Trophoblast cell (in vitro differentiated cells and primary cell): ENCODE measurements around the gene ZNF157.
"Not testable (repeated sequence)": the region's sequence is repeated elsewhere in the genome, so short reads cannot be mapped to it uniquely, and the experiment has no call there.

Experiments used
- DNase-seq, 2 donors: peaks; one replicate each; pipeline ENCODE4 v3.0.0-alpha.2; 2016
- H2AFZ ChIP-seq: 2 replicates; pipeline ENCODE4 v1.6.1; 2013; ENCODE audit warnings: low read length, moderate library complexity, mild to moderate bottlenecking; ENCODE audit not compliant: insufficient read depth, poor library complexity
- H2AK5ac ChIP-seq: 2 replicates; pipeline ENCODE4 v1.6.1; 2013; ENCODE audit warnings: mild to moderate bottlenecking, low read length
- H2BK120ac ChIP-seq: 2 replicates; pipeline ENCODE4 v1.6.1; 2013; ENCODE audit warnings: low read length, mild to moderate bottlenecking, moderate library complexity; ENCODE audit not compliant: insufficient read depth, poor library complexity
- H2BK12ac ChIP-seq: 2 replicates; pipeline ENCODE4 v1.6.1; 2013; ENCODE audit warnings: mild to moderate bottlenecking, low read length, moderate library complexity
- H2BK5ac ChIP-seq: 2 replicates; pipeline ENCODE4 v1.6.1; 2013; ENCODE audit warnings: low read length, low read depth, moderate library complexity, mild to moderate bottlenecking; ENCODE audit not compliant: poor library complexity
- H3K14ac ChIP-seq: 2 replicates; pipeline ENCODE4 v1.6.1; 2013; ENCODE audit warnings: mild to moderate bottlenecking, low read length
- H3K18ac ChIP-seq: 2 replicates; pipeline ENCODE4 v1.6.1; 2013; ENCODE audit warnings: mild to moderate bottlenecking, low read length
- H3K23ac ChIP-seq: 2 replicates; pipeline ENCODE4 v1.6.1; 2013; ENCODE audit warnings: low read length
- H3K27ac ChIP-seq: 2 replicates; pipeline ENCODE4 v1.5.1; 2013; ENCODE audit warnings: low read depth, mild to moderate bottlenecking, inconsistent platforms, low read length, moderate library complexity
- H3K27me3 ChIP-seq: 2 replicates; pipeline ENCODE4 v1.6.1; 2013; ENCODE audit warnings: inconsistent platforms, mild to moderate bottlenecking, low read length, moderate library complexity; ENCODE audit not compliant: insufficient read depth
- H3K36me3 ChIP-seq, 2 experiments: 1 replicate in 1 of 2; 2 replicates in 1 of 2; pipeline ENCODE4 v1.6.1; 2013; ENCODE audit warnings: low read length in 2 of 2, mild to moderate bottlenecking in 2 of 2, moderate library complexity in 1 of 2; ENCODE audit not compliant: insufficient read depth in 2 of 2, control insufficient read depth in 1 of 2
- H3K4ac ChIP-seq: 2 replicates; pipeline ENCODE4 v1.6.1; 2013; ENCODE audit warnings: low read depth, mild to moderate bottlenecking, low read length, moderate library complexity
- H3K4me1 ChIP-seq, 2 experiments: 1 replicate in 1 of 2; 2 replicates in 1 of 2; pipeline ENCODE4 v1.6.1; 2013; ENCODE audit warnings: low read length in 2 of 2, mild to moderate bottlenecking in 2 of 2, moderate library complexity in 1 of 2; ENCODE audit not compliant: insufficient read depth in 2 of 2, control insufficient read depth in 1 of 2
- H3K4me2 ChIP-seq: 2 replicates; pipeline ENCODE4 v1.6.1; 2013; ENCODE audit warnings: inconsistent platforms, mild to moderate bottlenecking, low read length, moderate library complexity
- H3K4me3 ChIP-seq: 2 replicates; pipeline ENCODE4 v1.5.1; 2013; ENCODE audit warnings: mild to moderate bottlenecking, low read depth, low read length, inconsistent platforms
- H3K79me1 ChIP-seq: one replicate; pipeline ENCODE4 v1.6.1; 2013; ENCODE audit warnings: low read length
- H3K79me2 ChIP-seq: 2 replicates; pipeline ENCODE4 v1.6.1; 2013; ENCODE audit warnings: low read length, mild to moderate bottlenecking; ENCODE audit not compliant: control insufficient read depth, insufficient read depth, poor library complexity
- H3K9ac ChIP-seq: 2 replicates; pipeline ENCODE4 v1.6.1; 2013; ENCODE audit warnings: mild to moderate bottlenecking, low read length
- H3K9me3 ChIP-seq: 2 replicates; pipeline ENCODE4 v1.6.1; 2013; ENCODE audit warnings: low read depth, mild to moderate bottlenecking, control low read depth, inconsistent platforms, low read length; ENCODE audit not compliant: insufficient read depth
- H4K12ac ChIP-seq: 2 replicates; pipeline ENCODE4 v1.6.1; 2013; ENCODE audit warnings: low read depth, mild to moderate bottlenecking, low read length, moderate library complexity
- H4K8ac ChIP-seq: 2 replicates; pipeline ENCODE4 v1.6.1; 2013; ENCODE audit warnings: low read depth, mild to moderate bottlenecking, low read length, moderate library complexity
- H4K91ac ChIP-seq: one replicate; pipeline ENCODE4 v1.6.1; 2013; ENCODE audit warnings: low read depth, mild to moderate bottlenecking, low read length, moderate library complexity
- WGBS: extraction: QIAGEN DNeasy Blood & Tissue Kit; methylation state at CpG from one replicate; pipeline ENCODE4 v1.1.7; 2013; ENCODE audit warnings: missing lambda C conversion rate; ENCODE audit not compliant: insufficient read length, insufficient coverage; ENCODE audit errors: extremely low coverage; 5-methylcytosine and 5-hydroxymethylcytosine counted together

The ZNF157 gene

DNA sequence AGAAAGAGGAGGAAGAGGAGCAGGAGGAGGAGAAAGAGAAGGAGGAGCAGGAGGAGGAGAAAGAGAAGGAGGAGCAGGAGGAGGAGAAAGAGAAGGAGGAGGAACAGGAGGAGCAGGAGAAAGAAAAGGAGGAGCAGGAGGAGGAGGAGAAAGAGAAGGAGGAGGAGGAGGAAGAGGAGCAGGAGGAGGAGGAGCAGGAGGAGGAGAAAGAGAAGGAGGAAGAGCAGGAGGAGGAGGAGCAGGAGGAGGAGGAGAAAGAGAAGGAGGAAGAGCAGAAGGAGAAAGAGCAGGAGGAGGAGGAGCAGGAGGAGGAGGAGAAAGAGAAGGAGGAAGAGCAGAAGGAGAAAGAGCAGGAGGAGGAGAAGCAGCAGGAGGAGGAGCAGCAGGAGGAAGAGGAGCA is 10.5 kb downstream of the ZNF157 start:
- not testable (repeated sequence) for H3K27me3 ChIP-seq, H2BK5ac ChIP-seq, H3K4me1 ChIP-seq, H3K27ac ChIP-seq, H2BK120ac ChIP-seq, H3K23ac ChIP-seq, H3K4me3 ChIP-seq, H3K9me3 ChIP-seq, H4K8ac ChIP-seq, H2AK5ac ChIP-seq, H3K36me3 ChIP-seq, H3K9ac ChIP-seq, H3K79me2 ChIP-seq, H3K14ac ChIP-seq, H3K4ac ChIP-seq, DNase-seq, H4K12ac ChIP-seq, H3K18ac ChIP-seq, H3K79me1 ChIP-seq, H3K4me2 ChIP-seq, H2AFZ ChIP-seq, H4K91ac ChIP-seq, H2BK12ac ChIP-seq

DNA sequence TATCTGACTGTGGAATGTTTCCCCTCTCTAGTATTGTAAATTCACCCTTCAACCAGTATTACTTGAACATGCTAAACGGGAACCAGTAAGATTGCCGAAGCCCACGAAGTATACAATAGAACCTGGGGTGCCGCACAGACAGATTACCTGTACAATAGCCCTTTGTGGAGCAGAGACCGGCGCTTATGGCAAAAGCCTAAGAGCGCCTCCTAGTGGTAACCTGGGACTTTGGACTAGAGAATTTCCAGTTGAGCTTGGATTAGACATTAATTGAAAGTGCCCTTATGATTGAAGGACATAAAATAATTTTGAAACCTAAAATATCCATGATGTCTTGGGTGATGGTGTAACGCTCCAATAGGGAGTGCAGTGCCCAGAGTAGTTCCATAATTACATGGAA is 14.1 kb downstream of the ZNF157 start:
- Histone ChIP-seq H3K27me3 (no peaks in the 10 kb centered on the region), H4K91ac (no peak overlapping the region), H3K27ac (no peak overlapping the region), H3K4me3 (no peak overlapping the region), H3K36me3 (no peaks in the 10 kb centered on the region), H3K4ac (no peak overlapping the region), H2AK5ac (no peak overlapping the region), H3K14ac (no peak overlapping the region), H2BK12ac (no peak overlapping the region), H4K12ac (no peak overlapping the region), H3K4me2 (no peak overlapping the region), H3K23ac (no peak overlapping the region), H3K9me3 (no peaks in the 10 kb centered on the region), H3K18ac (no peak overlapping the region), H2BK5ac (no peak overlapping the region), H2BK120ac (no peak overlapping the region), H4K8ac (no peak overlapping the region), H3K79me1 (no peaks in the 10 kb centered on the region), H2AFZ (no peak overlapping the region), H3K79me2 (no peaks in the 10 kb centered on the region), H3K9ac (no peak overlapping the region), H3K4me1 (no peaks in the 10 kb centered on the region)
- WGBS, result no CpG with 5 or more reads among the region's 8 CpGs
- peak; percentile 43 to 83 for DNase-seq

DNA sequence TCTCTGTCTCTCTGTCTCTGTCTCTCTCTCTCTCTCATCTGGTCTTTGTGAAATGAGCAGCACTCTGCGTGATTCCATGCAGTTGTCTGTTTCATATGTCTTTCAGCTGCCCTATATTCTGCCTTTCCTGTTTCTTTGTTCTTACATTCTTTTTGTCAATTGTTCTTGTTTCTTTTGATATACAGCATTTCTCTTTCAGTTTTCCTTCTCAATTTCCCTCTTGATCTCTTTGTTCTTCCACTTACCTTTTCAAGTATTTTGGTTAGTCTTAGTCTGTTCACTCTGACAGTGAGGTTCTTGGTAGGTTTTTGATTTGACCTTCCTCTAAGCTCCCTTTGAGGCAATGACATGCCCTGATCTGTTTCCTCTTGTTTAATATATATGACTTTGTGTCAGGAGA is 20.4 kb downstream of the ZNF157 start:
- Histone ChIP-seq H3K14ac (no peak overlapping the region), H3K23ac (no peak overlapping the region), H3K4me3 (no peak overlapping the region), H4K12ac (no peak overlapping the region), H2BK5ac (no peak overlapping the region), H2BK120ac (no peak overlapping the region), H3K36me3 (no peaks in the 10 kb centered on the region), H3K9me3 (no peaks in the 10 kb centered on the region), H4K91ac (no peak overlapping the region), H2AFZ (no peak overlapping the region), H3K4ac (no peak overlapping the region), H2BK12ac (no peak overlapping the region), H3K27me3 (no peaks in the 10 kb centered on the region), H3K4me1 (no peaks in the 10 kb centered on the region), H3K4me2 (no peak overlapping the region), H3K18ac (no peak overlapping the region), H3K79me2 (no peaks in the 10 kb centered on the region), H3K27ac (no peak overlapping the region), H3K9ac (no peak overlapping the region), H3K79me1 (no peaks in the 10 kb centered on the region), H2AK5ac (no peak overlapping the region), H4K8ac (no peak overlapping the region)
- no CpG with 5 or more reads among the region's 1 CpG for WGBS
- no peak for DNase-seq

GRCh38 chrX:47413179-47413594 is 42.8 kb downstream of the ZNF157 start:
- H3K79me2 ChIP-seq, result no peaks in the 10 kb centered on the region
- H3K23ac ChIP-seq, result no peak overlapping the region
- no peak overlapping the region for H4K91ac ChIP-seq
- H4K8ac ChIP-seq, result no peak overlapping the region
- no peak overlapping the region for H3K4ac ChIP-seq
- H4K12ac ChIP-seq, result no peak overlapping the region
- H3K14ac ChIP-seq, result no peak overlapping the region
- peaks cover 4% of the 10 kb centered on the region for H3K9me3 ChIP-seq
- H2AFZ ChIP-seq, result no peak overlapping the region
- no peak overlapping the region for H3K4me2 ChIP-seq
- H2BK5ac ChIP-seq, result no peak overlapping the region
- H3K9ac ChIP-seq, result no peak overlapping the region
- no peaks in the 10 kb centered on the region for H3K79me1 ChIP-seq
- H3K4me3 ChIP-seq, result no peak overlapping the region
- H3K27me3 ChIP-seq, result no peaks in the 10 kb centered on the region
- WGBS, result no CpG with 5 or more reads among the region's 8 CpGs
- no peaks in the 10 kb centered on the region for H3K4me1 ChIP-seq
- no peak overlapping the region for H2AK5ac ChIP-seq
- no peak overlapping the region for H2BK12ac ChIP-seq
- no peak overlapping the region for H3K27ac ChIP-seq
- no peak for DNase-seq
- no peaks in the 10 kb centered on the region for H3K36me3 ChIP-seq
- no peak overlapping the region for H2BK120ac ChIP-seq
- H3K18ac ChIP-seq, result no peak overlapping the region

DNA sequence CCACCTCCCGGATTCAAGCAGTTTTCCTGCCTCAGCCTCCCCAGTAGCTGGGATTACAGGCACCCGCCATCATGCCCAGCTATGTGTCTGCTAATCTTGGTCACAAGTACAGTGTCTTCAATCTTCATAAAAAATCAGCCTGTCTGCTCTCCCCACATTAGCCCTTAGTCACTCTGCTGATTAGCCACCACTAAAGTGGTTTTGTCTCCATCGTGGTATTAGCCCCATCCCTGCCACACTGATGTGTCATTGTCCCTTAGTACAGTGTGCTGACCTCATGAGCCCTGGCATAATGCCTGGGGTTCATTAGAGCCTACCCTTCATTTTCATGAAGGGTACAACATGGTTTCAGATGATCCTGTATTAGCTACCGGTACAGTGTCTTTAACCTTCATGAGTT is 49.9 kb downstream of the ZNF157 start:
- H3K27me3 ChIP-seq, result no peaks in the 10 kb centered on the region
- H3K4ac ChIP-seq, result no peak overlapping the region
- no peak overlapping the region for H3K4me2 ChIP-seq
- no peak overlapping the region for H2AK5ac ChIP-seq
- H3K14ac ChIP-seq, result no peak overlapping the region
- no peak overlapping the region for H2BK120ac ChIP-seq
- peaks cover 2% of the 10 kb centered on the region for H3K9me3 ChIP-seq
- H4K12ac ChIP-seq, result no peak overlapping the region
- no peak overlapping the region for H3K18ac ChIP-seq
- no peaks in the 10 kb centered on the region for H3K36me3 ChIP-seq
- H3K27ac ChIP-seq, result no peak overlapping the region
- H2BK12ac ChIP-seq, result no peak overlapping the region
- no peaks in the 10 kb centered on the region for H3K79me2 ChIP-seq
- H4K91ac ChIP-seq, result no peak overlapping the region
- H3K23ac ChIP-seq, result no peak overlapping the region
- H3K79me1 ChIP-seq, result no peaks in the 10 kb centered on the region
- no peak overlapping the region for H3K4me3 ChIP-seq
- no peak overlapping the region for H4K8ac ChIP-seq
- DNase-seq, result no peak
- no peak overlapping the region for H3K9ac ChIP-seq
- no peaks in the 10 kb centered on the region for H3K4me1 ChIP-seq
- WGBS, result no CpG with 5 or more reads among the region's 4 CpGs
- H2BK5ac ChIP-seq, result no peak overlapping the region
- H2AFZ ChIP-seq, result no peak overlapping the region
